Stomach (tissue), 4 donors: ENCODE results near the gene ZNF683.

Experiments used
- CTCF ChIP-seq, 7 experiments: fragments of 450-650 bp in 4 of 7; fragments of 200-600 bp in 3 of 7; sonication (generic) in 3 of 7; IDR thresholded peaks; one replicate each; pipeline ENCODE4 v1.5.1; 2016 to 2019; ENCODE audit warnings: antibody characterized with exemption in 7 of 7, control low read depth in 2 of 7, mild to moderate bottlenecking in 1 of 7
- EP300 ChIP-seq: sonication (generic); formaldehyde crosslinking; IDR thresholded peaks from one replicate; pipeline ENCODE4 v1.6.1; 2017; ENCODE audit warnings: antibody characterized with exemption
- POLR2A ChIP-seq, 4 donors: fragments of 450-650 bp; IDR thresholded peaks; one replicate each; pipeline ENCODE4 v1.6.1; 2016; ENCODE audit warnings: antibody characterized with exemption in 4 of 4, control low read depth in 2 of 4, mild to moderate bottlenecking in 1 of 4, moderate library complexity in 1 of 4
- POLR2AphosphoS5 ChIP-seq, 3 donors: sonication (generic); formaldehyde crosslinking; IDR thresholded peaks; one replicate each; pipeline ENCODE4 v1.6.1; 2016; ENCODE audit warnings: antibody characterized with exemption in 3 of 3

- TF ChIP-seq CTCF (IDR thresholded peaks at IDR 0.05) (no peak), POLR2A (IDR thresholded peaks at IDR 0.05) (no peak), EP300 (no peak), POLR2AphosphoS5 (IDR thresholded peaks at IDR 0.05) (no peak)
Observed at GRCh38 chr1:26354972-26355371, 17.6 kb downstream of the ZNF683 start.
